K562 (cell line): ENCODE measurements around the gene CEP350. TPM values are rescaled to one million over a fixed set of nuclear protein-coding genes. Genes with fewer than 3 reads are reported as not detected.

ENCODE experiments used
- CBFA2T2 ChIP-seq: fragments of 450-650 bp; conservative IDR thresholded peaks from 2 replicates; pipeline ENCODE4 v1.6.1; 2017; ENCODE audit warnings: mild to moderate bottlenecking
- ERF ChIP-seq: fragments of 450-650 bp; formaldehyde crosslinking; IDR thresholded peaks from 2 replicates; pipeline ENCODE4 v1.4.0; 2020; ENCODE audit warnings: mild to moderate bottlenecking, mixed read lengths
- NR4A1 ChIP-seq, 2 experiments: fragments of 250-450 bp in 1 of 2; fragments of 450-650 bp in 1 of 2; sonication (Bioruptor Pico) in 1 of 2; IDR thresholded peaks; 2 replicates each; pipeline versions ENCODE4 v1.4.0 to v1.6.1; 2016 to 2020; ENCODE audit warnings: mild to moderate bottlenecking in 2 of 2, missing compliant biosample characterization in 1 of 2, missing genetic modification characterization in 1 of 2, moderate library complexity in 1 of 2
- POU5F1 ChIP-seq: fragments of 150-350 bp; IDR thresholded peaks from 2 replicates; pipeline ENCODE4 v1.6.1; 2014; ENCODE audit warnings: borderline replicate concordance, low read length, low read depth, mild to moderate bottlenecking; ENCODE audit not compliant: partially characterized antibody
- RB1 ChIP-seq: fragments of 450-650 bp; IDR thresholded peaks from 2 replicates; pipeline ENCODE4 v1.6.1; 2017; ENCODE audit warnings: low read depth, mild to moderate bottlenecking
- RBBP5 ChIP-seq: fragments of 200-600 bp; sonication (generic); IDR thresholded peaks from 2 replicates; pipeline ENCODE4 v1.6.1; 2012; ENCODE audit warnings: borderline replicate concordance, mild to moderate bottlenecking, low read length, control low read depth, inconsistent platforms; ENCODE audit not compliant: insufficient read depth, poor library complexity, severe bottlenecking
- SAFB2 ChIP-seq: fragments of 200-400 bp; formaldehyde crosslinking; IDR thresholded peaks from 2 replicates; pipeline ENCODE4 v1.6.1; 2018; ENCODE audit warnings: borderline replicate concordance, low read length, low read depth, moderate library complexity; ENCODE audit not compliant: severe bottlenecking
- SRSF1 ChIP-seq: fragments of 200-400 bp; formaldehyde crosslinking; IDR thresholded peaks from 2 replicates; pipeline ENCODE4 v1.6.1; 2017; ENCODE audit warnings: mild to moderate bottlenecking, low read depth, low read length, moderate library complexity
- TARDBP ChIP-seq: fragments of 450-650 bp; IDR thresholded peaks from 2 replicates; pipeline ENCODE4 v1.6.1; 2016
- TEAD1 ChIP-seq, 2 experiments: fragments of 450-650 bp in 1 of 2; sonication (generic) in 1 of 2; formaldehyde crosslinking; IDR thresholded peaks; 2 replicates each; pipeline versions ENCODE4 v1.4.0 to v1.8.0; 2020 to 2022; ENCODE audit warnings: mild to moderate bottlenecking in 2 of 2, missing genetic modification reagents in 1 of 2
- ZNF76 ChIP-seq: fragments of 250-450 bp; sonication (Bioruptor Pico); IDR thresholded peaks from 2 replicates; pipeline ENCODE4 v1.4.0; 2020; ENCODE audit warnings: mild to moderate bottlenecking, moderate library complexity, borderline replicate concordance
- polyA plus RNA-seq, 8 experiments: library from polyadenylated mRNA; depleted of rRNA in 4 of 8; stranded (reverse) in 5 of 8; unstranded in 3 of 8; fragments of >200 nt; fragmentation: Nextera tagmentation in 2 of 8; fragmentation: Illumina TruSeq in 1 of 8; extraction: Ambion mirVana in 2 of 8; extraction: Trizol in 1 of 8; gene quantifications; 2 replicates each; pipeline versions ENCODE4 v1.2.1 to v1.2.3, GENCODE V29; 2011 to 2014; ENCODE audit warnings: inconsistent platforms in 1 of 8, missing spikeins in 1 of 8
- total RNA-seq, 7 experiments: library from RNA; depleted of rRNA in 6 of 7; stranded (reverse); fragments of >200 nt in 6 of 7; fragmentation: Illumina TruSeq in 2 of 7; extraction: Trizol in 2 of 7; gene quantifications; 2 replicates each; pipeline versions ENCODE4 v1.2.1 to v1.2.3, GENCODE V29; 2011 to 2021; ENCODE audit warnings: low replicate concordance in 1 of 7
- TF ChIP-seq, protein P1 (sequence below): fragments of 450-650 bp; IDR thresholded peaks from 2 replicates; pipeline ENCODE4 v1.6.1; 2016; ENCODE audit warnings: mild to moderate bottlenecking, moderate library complexity
- TF ChIP-seq, protein P2 (sequence below): fragments of 250-450 bp; sonication (Bioruptor Pico); IDR thresholded peaks from 2 replicates; pipeline ENCODE4 v1.5.0; 2020; ENCODE audit warnings: mild to moderate bottlenecking, borderline replicate concordance

Gene CEP350
- total and polyA plus RNA-seq, 9 of the 15 experiments (the other 6 are each of a cell fraction or from before 2014, with no cell fraction given): 8.3 to 64.3 (median 28.0) TPM

DNA sequence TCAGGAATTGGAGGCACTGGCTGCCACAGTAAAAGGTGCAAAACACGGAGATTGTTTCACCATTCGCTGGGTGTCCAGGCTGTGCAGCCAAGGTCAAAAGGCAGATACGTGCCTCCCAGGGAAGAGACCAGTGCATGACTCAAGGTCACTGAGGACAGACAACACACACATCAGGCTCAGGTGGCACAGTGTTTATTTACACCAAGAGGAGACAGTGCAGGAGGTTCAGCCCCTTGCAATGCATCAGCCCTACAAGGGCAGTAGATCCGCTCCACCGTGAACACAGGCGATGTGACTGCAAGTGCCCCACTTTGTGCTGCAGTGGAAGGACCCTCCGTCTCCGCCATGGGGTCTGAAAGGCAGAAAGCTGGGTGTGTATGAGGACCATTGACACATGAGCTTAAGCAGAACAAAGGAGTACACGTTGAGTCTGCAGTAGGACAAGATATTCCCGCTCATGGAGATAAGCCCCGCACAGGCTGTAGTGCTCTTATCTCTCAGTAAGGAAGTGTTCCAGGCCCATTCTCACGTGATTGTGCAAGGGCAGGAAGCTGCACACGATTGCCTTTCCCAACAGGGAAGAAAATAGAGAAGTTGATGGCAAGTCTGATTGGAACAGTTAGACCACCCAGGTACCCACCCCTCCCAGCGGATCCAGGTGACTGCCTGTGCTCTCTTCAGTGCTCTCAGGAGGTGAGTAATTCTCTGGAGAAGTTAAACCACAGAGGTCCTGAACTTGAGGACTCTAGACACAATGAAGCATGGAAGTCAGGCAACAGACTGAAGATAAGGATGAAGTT, 162.6 kb downstream of the CEP350 start (continued):
- TF ChIP-seq, protein P1, sequence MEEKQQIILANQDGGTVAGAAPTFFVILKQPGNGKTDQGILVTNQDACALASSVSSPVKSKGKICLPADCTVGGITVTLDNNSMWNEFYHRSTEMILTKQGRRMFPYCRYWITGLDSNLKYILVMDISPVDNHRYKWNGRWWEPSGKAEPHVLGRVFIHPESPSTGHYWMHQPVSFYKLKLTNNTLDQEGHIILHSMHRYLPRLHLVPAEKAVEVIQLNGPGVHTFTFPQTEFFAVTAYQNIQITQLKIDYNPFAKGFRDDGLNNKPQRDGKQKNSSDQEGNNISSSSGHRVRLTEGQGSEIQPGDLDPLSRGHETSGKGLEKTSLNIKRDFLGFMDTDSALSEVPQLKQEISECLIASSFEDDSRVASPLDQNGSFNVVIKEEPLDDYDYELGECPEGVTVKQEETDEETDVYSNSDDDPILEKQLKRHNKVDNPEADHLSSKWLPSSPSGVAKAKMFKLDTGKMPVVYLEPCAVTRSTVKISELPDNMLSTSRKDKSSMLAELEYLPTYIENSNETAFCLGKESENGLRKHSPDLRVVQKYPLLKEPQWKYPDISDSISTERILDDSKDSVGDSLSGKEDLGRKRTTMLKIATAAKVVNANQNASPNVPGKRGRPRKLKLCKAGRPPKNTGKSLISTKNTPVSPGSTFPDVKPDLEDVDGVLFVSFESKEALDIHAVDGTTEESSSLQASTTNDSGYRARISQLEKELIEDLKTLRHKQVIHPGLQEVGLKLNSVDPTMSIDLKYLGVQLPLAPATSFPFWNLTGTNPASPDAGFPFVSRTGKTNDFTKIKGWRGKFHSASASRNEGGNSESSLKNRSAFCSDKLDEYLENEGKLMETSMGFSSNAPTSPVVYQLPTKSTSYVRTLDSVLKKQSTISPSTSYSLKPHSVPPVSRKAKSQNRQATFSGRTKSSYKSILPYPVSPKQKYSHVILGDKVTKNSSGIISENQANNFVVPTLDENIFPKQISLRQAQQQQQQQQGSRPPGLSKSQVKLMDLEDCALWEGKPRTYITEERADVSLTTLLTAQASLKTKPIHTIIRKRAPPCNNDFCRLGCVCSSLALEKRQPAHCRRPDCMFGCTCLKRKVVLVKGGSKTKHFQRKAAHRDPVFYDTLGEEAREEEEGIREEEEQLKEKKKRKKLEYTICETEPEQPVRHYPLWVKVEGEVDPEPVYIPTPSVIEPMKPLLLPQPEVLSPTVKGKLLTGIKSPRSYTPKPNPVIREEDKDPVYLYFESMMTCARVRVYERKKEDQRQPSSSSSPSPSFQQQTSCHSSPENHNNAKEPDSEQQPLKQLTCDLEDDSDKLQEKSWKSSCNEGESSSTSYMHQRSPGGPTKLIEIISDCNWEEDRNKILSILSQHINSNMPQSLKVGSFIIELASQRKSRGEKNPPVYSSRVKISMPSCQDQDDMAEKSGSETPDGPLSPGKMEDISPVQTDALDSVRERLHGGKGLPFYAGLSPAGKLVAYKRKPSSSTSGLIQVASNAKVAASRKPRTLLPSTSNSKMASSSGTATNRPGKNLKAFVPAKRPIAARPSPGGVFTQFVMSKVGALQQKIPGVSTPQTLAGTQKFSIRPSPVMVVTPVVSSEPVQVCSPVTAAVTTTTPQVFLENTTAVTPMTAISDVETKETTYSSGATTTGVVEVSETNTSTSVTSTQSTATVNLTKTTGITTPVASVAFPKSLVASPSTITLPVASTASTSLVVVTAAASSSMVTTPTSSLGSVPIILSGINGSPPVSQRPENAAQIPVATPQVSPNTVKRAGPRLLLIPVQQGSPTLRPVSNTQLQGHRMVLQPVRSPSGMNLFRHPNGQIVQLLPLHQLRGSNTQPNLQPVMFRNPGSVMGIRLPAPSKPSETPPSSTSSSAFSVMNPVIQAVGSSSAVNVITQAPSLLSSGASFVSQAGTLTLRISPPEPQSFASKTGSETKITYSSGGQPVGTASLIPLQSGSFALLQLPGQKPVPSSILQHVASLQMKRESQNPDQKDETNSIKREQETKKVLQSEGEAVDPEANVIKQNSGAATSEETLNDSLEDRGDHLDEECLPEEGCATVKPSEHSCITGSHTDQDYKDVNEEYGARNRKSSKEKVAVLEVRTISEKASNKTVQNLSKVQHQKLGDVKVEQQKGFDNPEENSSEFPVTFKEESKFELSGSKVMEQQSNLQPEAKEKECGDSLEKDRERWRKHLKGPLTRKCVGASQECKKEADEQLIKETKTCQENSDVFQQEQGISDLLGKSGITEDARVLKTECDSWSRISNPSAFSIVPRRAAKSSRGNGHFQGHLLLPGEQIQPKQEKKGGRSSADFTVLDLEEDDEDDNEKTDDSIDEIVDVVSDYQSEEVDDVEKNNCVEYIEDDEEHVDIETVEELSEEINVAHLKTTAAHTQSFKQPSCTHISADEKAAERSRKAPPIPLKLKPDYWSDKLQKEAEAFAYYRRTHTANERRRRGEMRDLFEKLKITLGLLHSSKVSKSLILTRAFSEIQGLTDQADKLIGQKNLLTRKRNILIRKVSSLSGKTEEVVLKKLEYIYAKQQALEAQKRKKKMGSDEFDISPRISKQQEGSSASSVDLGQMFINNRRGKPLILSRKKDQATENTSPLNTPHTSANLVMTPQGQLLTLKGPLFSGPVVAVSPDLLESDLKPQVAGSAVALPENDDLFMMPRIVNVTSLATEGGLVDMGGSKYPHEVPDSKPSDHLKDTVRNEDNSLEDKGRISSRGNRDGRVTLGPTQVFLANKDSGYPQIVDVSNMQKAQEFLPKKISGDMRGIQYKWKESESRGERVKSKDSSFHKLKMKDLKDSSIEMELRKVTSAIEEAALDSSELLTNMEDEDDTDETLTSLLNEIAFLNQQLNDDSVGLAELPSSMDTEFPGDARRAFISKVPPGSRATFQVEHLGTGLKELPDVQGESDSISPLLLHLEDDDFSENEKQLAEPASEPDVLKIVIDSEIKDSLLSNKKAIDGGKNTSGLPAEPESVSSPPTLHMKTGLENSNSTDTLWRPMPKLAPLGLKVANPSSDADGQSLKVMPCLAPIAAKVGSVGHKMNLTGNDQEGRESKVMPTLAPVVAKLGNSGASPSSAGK: peak; percentile 85
- peak; percentile 73 for TF ChIP-seq CBFA2T2
- no peak for TF ChIP-seq ERF (CRISPR knock-in tag)
- TF ChIP-seq, protein P2, sequence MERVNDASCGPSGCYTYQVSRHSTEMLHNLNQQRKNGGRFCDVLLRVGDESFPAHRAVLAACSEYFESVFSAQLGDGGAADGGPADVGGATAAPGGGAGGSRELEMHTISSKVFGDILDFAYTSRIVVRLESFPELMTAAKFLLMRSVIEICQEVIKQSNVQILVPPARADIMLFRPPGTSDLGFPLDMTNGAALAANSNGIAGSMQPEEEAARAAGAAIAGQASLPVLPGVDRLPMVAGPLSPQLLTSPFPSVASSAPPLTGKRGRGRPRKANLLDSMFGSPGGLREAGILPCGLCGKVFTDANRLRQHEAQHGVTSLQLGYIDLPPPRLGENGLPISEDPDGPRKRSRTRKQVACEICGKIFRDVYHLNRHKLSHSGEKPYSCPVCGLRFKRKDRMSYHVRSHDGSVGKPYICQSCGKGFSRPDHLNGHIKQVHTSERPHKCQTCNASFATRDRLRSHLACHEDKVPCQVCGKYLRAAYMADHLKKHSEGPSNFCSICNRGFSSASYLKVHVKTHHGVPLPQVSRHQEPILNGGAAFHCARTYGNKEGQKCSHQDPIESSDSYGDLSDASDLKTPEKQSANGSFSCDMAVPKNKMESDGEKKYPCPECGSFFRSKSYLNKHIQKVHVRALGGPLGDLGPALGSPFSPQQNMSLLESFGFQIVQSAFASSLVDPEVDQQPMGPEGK: no peak
- no peak for TF ChIP-seq POU5F1
- TF ChIP-seq SRSF1: no peak
- no peak for TF ChIP-seq RBBP5
- TF ChIP-seq ZNF76 (CRISPR knock-in tag): no peak
- TF ChIP-seq RB1: peak; percentile 92; the same call in 1 of the 2 replicates
- TF ChIP-seq TEAD1 (CRISPR knock-in tag; IDR thresholded peaks at IDR 0.05): peak in 1 of 2 experiments; percentile 54; a peak in 1 of 4 replicates
- no peak for TF ChIP-seq NR4A1 (CRISPR knock-in tag; IDR thresholded peaks at IDR 0.05)
- TF ChIP-seq NR4A1 (tag; IDR thresholded peaks at IDR 0.05): 0 out of 2 replicates have a peak, but pooled peaks have one; percentile 30
- TF ChIP-seq SAFB2: no peak
- no peak for TF ChIP-seq TARDBP
